Measurements from ENCODE around the gene APBA2. TPM values are rescaled to one million over a fixed set of nuclear protein-coding genes. Genes with fewer than 3 reads are reported as not detected.

APBA2 gene
- total and polyA plus RNA-seq, 7 donors, result 0.06 to 0.36 (median 0.08) TPM; not detected in 2

- 90 to 95% (median 93%) methylated on average over 18 of the region's 18 CpGs for WGBS, 3 donors
Measured at GRCh38 chr15:29053661-29054131, 167.9 kb downstream of the APBA2 start.

GRCh38 chr15:29054171-29055045 lies 168.6 kb downstream of the APBA2 start:
- intact Hi-C loops (cut with DNase I), result loop anchor here in 1 of 2 donors (5.0 kb wide), 1 partner anchor 38 kb away; no protein-coding TSS in a partner anchor
- TF ChIP-seq CTCF (IDR thresholded peaks at IDR 0.05), result no peak
- Histone ChIP-seq H3K27ac (no peak overlapping the region), H3K27me3 (ENCODE audit: insufficient read depth in 3 of 3, low read length in 2 of 3) (peaks cover 0 to 3% (median 0%) of the 10 kb centered on the region in 3 donors), H3K9me3 (no peaks in the 10 kb centered on the region), H3K36me3 (ENCODE audit: insufficient read depth in 1 of 2, low read depth in 1 of 2) (no peaks in the 10 kb centered on the region), H3K4me1 (no peaks in the 10 kb centered on the region), H3K4me3 (no peak overlapping the region)
- no peak for ATAC-seq
- 94 to 96% (median 96%) methylated on average over 32 to 34 of the region's 34 CpGs for WGBS, 3 donors
- DNase-seq, result no peak

More at GRCh38 chr15:29053661-29054131, 167.9 kb downstream of the APBA2 start:
- Histone ChIP-seq H3K9me3 (no peaks in the 10 kb centered on the region), H3K4me3 (no peak overlapping the region), H3K4me1 (no peaks in the 10 kb centered on the region), H3K27me3 (ENCODE audit: insufficient read depth in 3 of 3, low read length in 2 of 3) (peaks cover 0 to 3% (median 0%) of the 10 kb centered on the region in 3 donors), H3K36me3 (ENCODE audit: insufficient read depth in 1 of 2, low read depth in 1 of 2) (no peaks in the 10 kb centered on the region), H3K27ac (no peak overlapping the region)
- TF ChIP-seq CTCF (IDR thresholded peaks at IDR 0.05), result no peak
- intact Hi-C loops (cut with DNase I), result loop anchor here in 1 of 2 donors (5.0 kb wide), 1 partner anchor 39 kb away; no protein-coding TSS in a partner anchor
- ATAC-seq, result no peak
- no peak for DNase-seq

- no peaks in the 10 kb centered on the region for H3K36me3 ChIP-seq (ENCODE audit: insufficient read depth in 1 of 2, low read depth in 1 of 2)
- WGBS, 3 donors, result 56 to 63% (median 61%) methylated on average over 7 of the region's 7 CpGs
- H3K27ac ChIP-seq, result no peak overlapping the region
- intact Hi-C loops (cut with DNase I), result no loop called here
- TF ChIP-seq CTCF (IDR thresholded peaks at IDR 0.05), result no peak
- H3K27me3 ChIP-seq (ENCODE audit: insufficient read depth in 3 of 3, low read length in 2 of 3), result peaks cover 0 to 3% (median 0%) of the 10 kb centered on the region in 3 donors
- no peak overlapping the region for H3K4me3 ChIP-seq
- H3K4me1 ChIP-seq, result no peaks in the 10 kb centered on the region
- H3K9me3 ChIP-seq, result no peaks in the 10 kb centered on the region
- DNase-seq (no peak), ATAC-seq (no peak)
Measured at GRCh38 chr15:29055876-29056275, 170.1 kb downstream of the APBA2 start.

- ATAC-seq (no peak), DNase-seq (no peak)
- no peak for TF ChIP-seq CTCF (IDR thresholded peaks at IDR 0.05)
- WGBS, 3 donors, result 48 to 61% (median 56%) methylated on average over 4 of the region's 4 CpGs
- Histone ChIP-seq H3K4me3 (no peak overlapping the region), H3K27ac (no peak overlapping the region), H3K4me1 (no peaks in the 10 kb centered on the region), H3K36me3 (ENCODE audit: insufficient read depth in 1 of 2, low read depth in 1 of 2) (no peaks in the 10 kb centered on the region), H3K27me3 (ENCODE audit: insufficient read depth in 3 of 3, low read length in 2 of 3) (peaks cover 0 to 3% (median 0%) of the 10 kb centered on the region in 3 donors), H3K9me3 (no peaks in the 10 kb centered on the region)
- intact Hi-C loops (cut with DNase I), result no loop called here
Measured at GRCh38 chr15:29056839-29057450, 171.2 kb downstream of the APBA2 start.

Measured in psoas muscle (tissue), 8 donors.